ENCODE data around the gene TMEM132D. TPM values are rescaled to one million over a fixed set of nuclear protein-coding genes. Genes with fewer than 3 reads are reported as not detected.

Gene TMEM132D
- total and polyA plus RNA-seq, 2 of the 4 experiments (the other 2 are of a cell fraction) = not detected

- CTCF ChIA-PET = interaction anchor here (0.6 kb wide), 1 partner anchor 10 kb away, joined by 3 read pairs; no protein-coding TSS in a partner anchor
- no TSS peak for BruUV-seq (replicated peaks)
Observed at GRCh38 chr12:129681151-129681550, 222.7 kb downstream of the TMEM132D start.

More at GRCh38 chr12:129681151-129681550, 222.7 kb downstream of the TMEM132D start:
- no peak overlapping the region for H2BK20ac ChIP-seq (ENCODE audit: low read depth, low read length)
- no peak overlapping the region for H3K56ac ChIP-seq (ENCODE audit: extremely low read depth, insufficient read depth, low read length)
- H3K4me2 ChIP-seq (ENCODE audit: low read depth, low read length) = no peak overlapping the region
- H3K4ac ChIP-seq (ENCODE audit: low read depth, low read length) = no peak overlapping the region
- H2BK120ac ChIP-seq (ENCODE audit: low read depth, low read length) = no peak overlapping the region
- dilution Hi-C loops (cut with HindIII; ENCODE audit: low sequenced_read_pairs, unreplicated experiment) = no loop called here
- H3K36me3 ChIP-seq (ENCODE audit: control insufficient read depth, insufficient read depth, low read length) = no peaks in the 10 kb centered on the region
- no CpG with 5 or more reads among the region's 1 CpG for WGBS, 2 experiments (ENCODE audit: extremely low coverage in 2 of 2, insufficient read length in 1 of 2)
- TF ChIP-seq ELK1 (IDR thresholded peaks at IDR 0.05; ENCODE audit: borderline replicate concordance, low read depth, low read length) = no peak
- TF ChIP-seq MXI1 (IDR thresholded peaks at IDR 0.05; ENCODE audit: borderline replicate concordance, low read depth, low read length) = no peak
- no peak for TF ChIP-seq RAD21 (IDR thresholded peaks at IDR 0.05; ENCODE audit: low read length)
- TF ChIP-seq MAZ (IDR thresholded peaks at IDR 0.05; ENCODE audit: borderline replicate concordance, low read depth, low read length) = no peak
- no peak for TF ChIP-seq BHLHE40 (IDR thresholded peaks at IDR 0.05; ENCODE audit: low read depth, low read length)
- TF ChIP-seq CHD1 (IDR thresholded peaks at IDR 0.05; ENCODE audit: low read depth, low read length) = no peak
- TF ChIP-seq POLR2A (IDR thresholded peaks at IDR 0.05; ENCODE audit: low read depth, low read length) = no peak
- TF ChIP-seq RFX5 (IDR thresholded peaks at IDR 0.05; ENCODE audit: low read depth, low read length) = no peak
- TF ChIP-seq FOS (IDR thresholded peaks at IDR 0.05; ENCODE audit: low read depth, low read length) = no peak
- no peak for TF ChIP-seq USF2 (IDR thresholded peaks at IDR 0.05; ENCODE audit: low read depth, low read length)
- TF ChIP-seq RCOR1 (IDR thresholded peaks at IDR 0.05; ENCODE audit: insufficient replicate concordance, low read length) = no peak
- no peaks in the 10 kb centered on the region for H4K20me1 ChIP-seq (ENCODE audit: insufficient read depth, low read length)
- intact Hi-C loops (cut with micrococcal nuclease) = no loop called here
- H3K79me1 ChIP-seq (ENCODE audit: low read depth in 1 of 2, low read length in 2 of 2) = no peaks in the 10 kb centered on the region
- in situ Hi-C loops (cut with MboI; ENCODE audit: low sequenced_read_pairs) = no loop called here
- H3K18ac ChIP-seq (ENCODE audit: low read depth, low read length) = no peak overlapping the region
- H2AFZ ChIP-seq (replicated peaks; ENCODE audit: low read length, poor library complexity) = no peak overlapping the region
- H3K4me3 ChIP-seq (ENCODE audit: insufficient read depth, low read depth, low read length) = no peak overlapping the region
- H4K8ac ChIP-seq (ENCODE audit: low read depth in 2 of 2, low read length in 2 of 2) = no peak overlapping the region
- no peak overlapping the region for H2AK5ac ChIP-seq (ENCODE audit: low read depth, low read length)
- no peak overlapping the region for H2BK15ac ChIP-seq (ENCODE audit: low read depth, low read length)
- no peak for DNase-seq
- no peak overlapping the region for H2AK9ac ChIP-seq (replicated peaks; ENCODE audit: low read depth, low read length, poor library complexity)
- H2BK5ac ChIP-seq (ENCODE audit: low read depth, low read length, poor library complexity, severe bottlenecking) = no peak overlapping the region
- no peak overlapping the region for H4K91ac ChIP-seq (ENCODE audit: insufficient read depth, low read depth, low read length)
- no peaks in the 10 kb centered on the region for H3K27me3 ChIP-seq (ENCODE audit: control insufficient read depth, insufficient read depth, low read length)
- no peak overlapping the region for H3K14ac ChIP-seq (replicated peaks; ENCODE audit: low read depth, low read length)
- H3K4me1 ChIP-seq (ENCODE audit: control insufficient read depth, insufficient read depth, low read length) = no peaks in the 10 kb centered on the region
- POLR2A ChIA-PET (ENCODE audit: unreplicated experiment) = no interaction called here
- no peak overlapping the region for H4K5ac ChIP-seq (ENCODE audit: low read depth, low read length)
- H3K9me3 ChIP-seq (ENCODE audit: control insufficient read depth, insufficient read depth, low read length) = peaks cover 15% of the 10 kb centered on the region
- no peaks in the 10 kb centered on the region for H3K9me1 ChIP-seq (ENCODE audit: insufficient read depth, low read length)
- H3K23ac ChIP-seq (ENCODE audit: low read depth, low read length) = no peak overlapping the region
- no peak overlapping the region for H3K27ac ChIP-seq (ENCODE audit: insufficient read depth, low read length)
- H3K9ac ChIP-seq (ENCODE audit: low read depth, low read length) = no peak overlapping the region
- ATAC-seq (ENCODE audit: low read depth) = no peak
